Activated T-cell treated with anti-CD3 and anti-CD28 coated beads, Interleukin-2, amount 50 U/mL, for 4 hours (primary cell): ENCODE results near the gene CXCL14. TPM values are rescaled to one million over a fixed set of nuclear protein-coding genes. Genes with fewer than 3 reads are reported as not detected.

Source experiments
- ATAC-seq, 2 donors: fragments of 200-7000 bp; cut with Tn5 transposase; one replicate each; pipeline ENCODE4 v1.10.0; 2021
- DNase-seq: peaks from one replicate; pipeline ENCODE4 v3.0.0-alpha.2; 2020
- H3K27me3 Mint-ChIP-seq: one replicate; pipeline ENCODE4 v1.8.0; 2021; ENCODE audit warnings: low read depth, mixed read lengths
- H3K36me3 Mint-ChIP-seq: one replicate; pipeline ENCODE4 v1.8.0; 2022; ENCODE audit warnings: mixed read lengths; ENCODE audit not compliant: insufficient read depth
- H3K4me1 Mint-ChIP-seq: one replicate; pipeline ENCODE4 v1.8.0; 2021; ENCODE audit warnings: low read depth, mixed read lengths
- H3K4me3 Mint-ChIP-seq: one replicate; pipeline ENCODE4 v1.8.0; 2021; ENCODE audit warnings: mild to moderate bottlenecking, moderate library complexity, mixed read lengths
- H3K9me3 Mint-ChIP-seq: one replicate; pipeline ENCODE4 v1.8.0; 2021; ENCODE audit warnings: mixed read lengths
- total RNA-seq, 3 donors: library from RNA; stranded (reverse); gene quantifications; one replicate each; pipeline ENCODE4 v1.2.1, GENCODE V29; 2021

CXCL14 gene
- total RNA-seq, 3 donors from 2014 or later, result not detected

- Mint-ChIP-seq H3K9me3 (no peaks in the 10 kb centered on the region), H3K27me3 (peaks cover 6% of the 10 kb centered on the region), H3K36me3 (no peaks in the 10 kb centered on the region), H3K4me3 (no peak overlapping the region), H3K4me1 (no peaks in the 10 kb centered on the region)
- DNase-seq, result no peak
- ATAC-seq, result no peak
Measured at GRCh38 chr5:135602882-135603721, 24.3 kb upstream of the CXCL14 start.

- no peaks in the 10 kb centered on the region for H3K36me3 Mint-ChIP-seq
- no peaks in the 10 kb centered on the region for H3K9me3 Mint-ChIP-seq
- H3K4me1 Mint-ChIP-seq, result no peaks in the 10 kb centered on the region
- DNase-seq, result no peak
- ATAC-seq, result no peak
- no peaks in the 10 kb centered on the region for H3K27me3 Mint-ChIP-seq
- H3K4me3 Mint-ChIP-seq, result no peak overlapping the region
Measured at GRCh38 chr5:135601466-135601865, 22.7 kb upstream of the CXCL14 start.

- Mint-ChIP-seq H3K27me3 (no peaks in the 10 kb centered on the region), H3K36me3 (no peaks in the 10 kb centered on the region), H3K4me3 (no peak overlapping the region), H3K9me3 (no peaks in the 10 kb centered on the region), H3K4me1 (no peaks in the 10 kb centered on the region)
- no peak for DNase-seq
- ATAC-seq, result no peak
Measured at GRCh38 chr5:135600971-135601381, 22.2 kb upstream of the CXCL14 start.

- Mint-ChIP-seq H3K9me3 (no peaks in the 10 kb centered on the region), H3K4me3 (no peak overlapping the region), H3K27me3 (no peaks in the 10 kb centered on the region), H3K4me1 (no peaks in the 10 kb centered on the region), H3K36me3 (no peaks in the 10 kb centered on the region)
- DNase-seq (no peak), ATAC-seq (no peak)
Measured at GRCh38 chr5:135600152-135600570, 21.4 kb upstream of the CXCL14 start.

- Mint-ChIP-seq H3K9me3 (no peaks in the 10 kb centered on the region), H3K27me3 (no peaks in the 10 kb centered on the region), H3K4me1 (no peaks in the 10 kb centered on the region), H3K4me3 (no peak overlapping the region), H3K36me3 (no peaks in the 10 kb centered on the region)
- ATAC-seq (no peak), DNase-seq (no peak)
Measured at GRCh38 chr5:135599421-135600151, 20.8 kb upstream of the CXCL14 start.

- H3K4me3 Mint-ChIP-seq, result no peak overlapping the region
- no peaks in the 10 kb centered on the region for H3K9me3 Mint-ChIP-seq
- H3K4me1 Mint-ChIP-seq, result no peaks in the 10 kb centered on the region
- ATAC-seq (no peak), DNase-seq (no peak)
- H3K27me3 Mint-ChIP-seq, result no peaks in the 10 kb centered on the region
- no peaks in the 10 kb centered on the region for H3K36me3 Mint-ChIP-seq
Measured at GRCh38 chr5:135598691-135599395, 20.1 kb upstream of the CXCL14 start.

- H3K9me3 Mint-ChIP-seq, result no peaks in the 10 kb centered on the region
- no peaks in the 10 kb centered on the region for H3K27me3 Mint-ChIP-seq
- H3K36me3 Mint-ChIP-seq, result no peaks in the 10 kb centered on the region
- H3K4me1 Mint-ChIP-seq, result no peaks in the 10 kb centered on the region
- no peak for DNase-seq
- ATAC-seq, result no peak
- no peak overlapping the region for H3K4me3 Mint-ChIP-seq
Measured at GRCh38 chr5:135596788-135597187, 18.0 kb upstream of the CXCL14 start.

GRCh38 chr5:135596157-135596763 lies 17.5 kb upstream of the CXCL14 start:
- Mint-ChIP-seq H3K27me3 (no peaks in the 10 kb centered on the region), H3K4me3 (no peak overlapping the region), H3K36me3 (no peaks in the 10 kb centered on the region), H3K4me1 (no peaks in the 10 kb centered on the region), H3K9me3 (no peaks in the 10 kb centered on the region)
- ATAC-seq, result no peak
- DNase-seq, result no peak

GRCh38 chr5:135594416-135594960 lies 15.7 kb upstream of the CXCL14 start:
- H3K27me3 Mint-ChIP-seq, result no peaks in the 10 kb centered on the region
- ATAC-seq (no peak), DNase-seq (no peak)
- H3K4me1 Mint-ChIP-seq, result no peaks in the 10 kb centered on the region
- H3K4me3 Mint-ChIP-seq, result no peak overlapping the region
- no peaks in the 10 kb centered on the region for H3K9me3 Mint-ChIP-seq
- no peaks in the 10 kb centered on the region for H3K36me3 Mint-ChIP-seq

- Mint-ChIP-seq H3K4me3 (no peak overlapping the region), H3K36me3 (no peaks in the 10 kb centered on the region), H3K9me3 (no peaks in the 10 kb centered on the region), H3K4me1 (no peaks in the 10 kb centered on the region), H3K27me3 (no peaks in the 10 kb centered on the region)
- ATAC-seq, result no peak
- DNase-seq, result no peak
Measured at GRCh38 chr5:135593886-135594285, 15.1 kb upstream of the CXCL14 start.

- DNase-seq, result no peak
- H3K4me3 Mint-ChIP-seq, result no peak overlapping the region
- H3K9me3 Mint-ChIP-seq, result no peaks in the 10 kb centered on the region
- ATAC-seq, result no peak
- no peaks in the 10 kb centered on the region for H3K27me3 Mint-ChIP-seq
- no peaks in the 10 kb centered on the region for H3K36me3 Mint-ChIP-seq
- no peaks in the 10 kb centered on the region for H3K4me1 Mint-ChIP-seq
Measured at GRCh38 chr5:135593141-135593540, 14.3 kb upstream of the CXCL14 start.

- Mint-ChIP-seq H3K4me1 (no peaks in the 10 kb centered on the region), H3K36me3 (no peaks in the 10 kb centered on the region), H3K4me3 (no peak overlapping the region), H3K9me3 (no peaks in the 10 kb centered on the region), H3K27me3 (no peaks in the 10 kb centered on the region)
- ATAC-seq (no peak), DNase-seq (no peak)
Measured at GRCh38 chr5:135592312-135593045, 13.7 kb upstream of the CXCL14 start.

GRCh38 chr5:135591277-135591676 lies 12.5 kb upstream of the CXCL14 start:
- no peaks in the 10 kb centered on the region for H3K36me3 Mint-ChIP-seq
- H3K4me3 Mint-ChIP-seq, result no peak overlapping the region
- H3K27me3 Mint-ChIP-seq, result no peaks in the 10 kb centered on the region
- H3K9me3 Mint-ChIP-seq, result no peaks in the 10 kb centered on the region
- no peaks in the 10 kb centered on the region for H3K4me1 Mint-ChIP-seq
- ATAC-seq (no peak), DNase-seq (no peak)
